DOHH2 (cell line): ENCODE results near the gene NFIA.

Experiments used
- H3F3A ChIP-seq: fragments of 200-600 bp; sonication (generic), shearing (Covaris generic); 2 replicates; pipeline ENCODE4 v1.6.0; 2016; ENCODE audit warnings: antibody characterized with exemption, mild to moderate bottlenecking; ENCODE audit not compliant: control insufficient read depth, insufficient read depth
- H3K27ac ChIP-seq: fragments of 200-600 bp; sonication (generic); 2 replicates; pipeline ENCODE4 v1.5.1; 2014; ENCODE audit warnings: low read depth, mild to moderate bottlenecking, low read length, moderate library complexity
- H3K27me3 ChIP-seq: fragments of 200-600 bp; sonication (generic); 2 replicates; pipeline ENCODE4 v1.6.1; 2014; ENCODE audit warnings: mild to moderate bottlenecking, low read length, mixed read lengths; ENCODE audit not compliant: control insufficient read depth
- H3K36me3 ChIP-seq: fragments of 200-600 bp; sonication (generic); 2 replicates; pipeline ENCODE4 v1.6.1; 2014; ENCODE audit warnings: mild to moderate bottlenecking, low read length, moderate library complexity, mixed read lengths; ENCODE audit not compliant: control insufficient read depth
- H3K4me1 ChIP-seq: fragments of 200-600 bp; sonication (generic); 2 replicates; pipeline ENCODE4 v1.6.1; 2014; ENCODE audit warnings: mild to moderate bottlenecking, low read length, mixed read lengths; ENCODE audit not compliant: control insufficient read depth
- H3K4me2 ChIP-seq: fragments of 200-600 bp; sonication (generic); 2 replicates; pipeline ENCODE4 v1.6.0; 2014; ENCODE audit warnings: mild to moderate bottlenecking, low read length, moderate library complexity
- H3K4me3 ChIP-seq: fragments of 200-600 bp; sonication (generic); 2 replicates; pipeline ENCODE4 v1.5.1; 2014; ENCODE audit warnings: mild to moderate bottlenecking, low read length, mixed read lengths
- H3K79me2 ChIP-seq: fragments of 200-600 bp; sonication (generic); 2 replicates; pipeline ENCODE4 v1.6.1; 2014; ENCODE audit warnings: mild to moderate bottlenecking, low read length, mixed read lengths; ENCODE audit not compliant: control insufficient read depth
- H3K9me2 ChIP-seq: fragments of 200-600 bp; sonication (generic); replicated peaks from 2 replicates; pipeline ENCODE4 v1.6.1; 2014; ENCODE audit warnings: mild to moderate bottlenecking, low read length, mixed read lengths; ENCODE audit not compliant: control insufficient read depth
- H3K9me3 ChIP-seq: fragments of 200-600 bp; sonication (generic); 2 replicates; pipeline ENCODE4 v1.6.1; 2014; ENCODE audit warnings: antibody characterized with exemption, low read length, mixed read lengths; ENCODE audit not compliant: control insufficient read depth, insufficient read depth
- H4K20me1 ChIP-seq: fragments of 200-600 bp; sonication (generic); 2 replicates; pipeline ENCODE4 v1.6.0; 2014; ENCODE audit warnings: low read depth, mild to moderate bottlenecking, antibody characterized with exemption, low read length, moderate library complexity; ENCODE audit not compliant: control insufficient read depth, insufficient read depth
- CTCF ChIP-seq: fragments of 200-600 bp; sonication (generic); IDR thresholded peaks from one replicate; pipeline ENCODE4 v1.5.1; 2014; ENCODE audit warnings: antibody characterized with exemption, mild to moderate bottlenecking, low read depth, low read length; ENCODE audit not compliant: poor library complexity, severe bottlenecking
- EZH2phosphoT487 ChIP-seq: fragments of 200-600 bp; sonication (generic); IDR thresholded peaks from 2 replicates; pipeline ENCODE4 v1.6.1; 2017; ENCODE audit warnings: borderline replicate concordance, mild to moderate bottlenecking, antibody characterized with exemption, low read length, moderate library complexity, mixed read lengths

NFIA gene

GRCh38 chr1:61237147-61237546 is 154.8 kb downstream of the NFIA start:
- Histone ChIP-seq H3K79me2 (no peaks in the 10 kb centered on the region), H3K4me2 (no peak overlapping the region), H3K4me3 (no peak overlapping the region), H3F3A (no peaks in the 10 kb centered on the region), H3K36me3 (no peaks in the 10 kb centered on the region), H3K27me3 (no peaks in the 10 kb centered on the region; the same call in 1 of the 2 replicates), H4K20me1 (no peaks in the 10 kb centered on the region), H3K9me2 (no peaks in the 10 kb centered on the region), H3K9me3 (no peaks in the 10 kb centered on the region), H3K4me1 (no peaks in the 10 kb centered on the region), H3K27ac (no peak overlapping the region)
- TF ChIP-seq CTCF: no peak
- TF ChIP-seq EZH2phosphoT487: no peak

GRCh38 chr1:61237659-61238358 is 155.4 kb downstream of the NFIA start:
- TF ChIP-seq CTCF: no peak

GRCh38 chr1:61238359-61238665 is 156.0 kb downstream of the NFIA start:
- no peaks in the 10 kb centered on the region for H3F3A ChIP-seq
- no peaks in the 10 kb centered on the region; the same call in 1 of the 2 replicates for H3K27me3 ChIP-seq
- no peak overlapping the region for H3K27ac ChIP-seq
- TF ChIP-seq EZH2phosphoT487 (no peak), CTCF (no peak)
- H3K4me1 ChIP-seq: no peaks in the 10 kb centered on the region
- H3K79me2 ChIP-seq: no peaks in the 10 kb centered on the region
- H4K20me1 ChIP-seq: no peaks in the 10 kb centered on the region
- no peak overlapping the region for H3K4me3 ChIP-seq
- no peak overlapping the region for H3K4me2 ChIP-seq
- H3K36me3 ChIP-seq: no peaks in the 10 kb centered on the region
- no peaks in the 10 kb centered on the region for H3K9me2 ChIP-seq
- H3K9me3 ChIP-seq: no peaks in the 10 kb centered on the region

More at GRCh38 chr1:61237659-61238358, 155.4 kb downstream of the NFIA start:
- H3K79me2 ChIP-seq: no peaks in the 10 kb centered on the region
- H3K4me3 ChIP-seq: no peak overlapping the region
- no peaks in the 10 kb centered on the region for H3K9me2 ChIP-seq
- no peak overlapping the region for H3K4me2 ChIP-seq
- no peaks in the 10 kb centered on the region for H4K20me1 ChIP-seq
- H3K27ac ChIP-seq: no peak overlapping the region
- no peaks in the 10 kb centered on the region for H3K36me3 ChIP-seq
- H3F3A ChIP-seq: no peaks in the 10 kb centered on the region
- no peaks in the 10 kb centered on the region for H3K9me3 ChIP-seq
- no peaks in the 10 kb centered on the region; the same call in 1 of the 2 replicates for H3K27me3 ChIP-seq
- H3K4me1 ChIP-seq: no peaks in the 10 kb centered on the region
